ENCODE data around the gene TSFM. TPM values are rescaled to one million over a fixed set of nuclear protein-coding genes. Genes with fewer than 3 reads are reported as not detected.
A peak's percentile ranks its signal among the peaks of the same experiment; 100 is the strongest.

The TSFM gene
- total and polyA plus RNA-seq, 2 of the 13 experiments (the other 11 are each of a cell fraction or from before 2014, with no cell fraction given) = 29.8 to 68.3 TPM

DNA sequence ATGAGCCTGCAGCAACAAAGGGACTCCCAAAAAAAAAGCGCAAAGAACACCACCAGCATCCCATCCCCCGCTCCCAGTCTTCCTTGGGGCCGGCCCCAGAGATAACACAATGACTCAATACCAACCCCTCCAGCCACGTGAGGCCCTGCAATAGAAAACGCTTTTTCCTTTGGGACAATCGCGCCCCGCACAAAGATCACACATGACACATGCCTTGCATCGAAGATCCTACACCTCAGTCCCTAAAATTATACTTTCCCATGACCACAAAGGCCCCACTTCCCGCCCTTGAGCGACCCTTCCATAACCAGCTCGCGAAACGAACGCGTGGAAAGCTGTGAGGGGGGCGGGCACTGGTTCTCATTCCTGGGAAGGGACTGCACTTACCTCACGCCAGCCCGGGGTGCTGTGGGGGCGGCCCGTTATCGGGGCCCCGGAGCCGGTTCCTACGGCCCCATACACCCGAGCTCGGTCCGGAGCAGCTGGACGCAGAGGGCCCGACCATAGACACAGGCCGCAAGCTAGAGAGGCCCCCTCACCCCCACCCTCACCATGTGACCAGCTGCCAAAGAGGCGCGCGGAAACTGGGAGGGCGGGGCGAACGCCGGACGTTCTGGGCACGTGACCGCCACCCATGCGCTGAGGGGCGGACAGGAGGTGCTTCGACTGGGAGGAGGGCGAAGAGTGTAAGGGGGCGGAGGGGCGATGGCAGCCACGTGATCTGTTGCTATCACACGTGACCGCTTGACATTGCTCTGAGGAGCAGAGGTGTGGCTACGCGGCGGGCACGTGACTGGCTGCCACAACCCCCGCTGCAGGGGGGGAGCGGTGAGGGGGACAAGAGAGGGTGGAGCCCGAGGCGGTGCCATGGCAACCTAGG lies 30.6 kb upstream of the TSFM start, which contains the start of gene CDK4 (continued):
- TF ChIP-seq FOXK1 (CRISPR knock-in tag; IDR thresholded peaks at IDR 0.05; ENCODE audit: borderline replicate concordance, low read depth) (peak; percentile 96; the same call in 1 of the 2 replicates), ZNF577 (CRISPR knock-in tag; IDR thresholded peaks at IDR 0.05; ENCODE audit: borderline replicate concordance, low read depth) (peak; percentile 91; the same call in 1 of the 2 replicates), ATF2 (CRISPR knock-in tag; IDR thresholded peaks at IDR 0.05) (peak; percentile 60), FOXP1 (IDR thresholded peaks at IDR 0.05) (no peak), FOXP1 (CRISPR knock-in tag; IDR thresholded peaks at IDR 0.05) (peak; percentile 37; the same call in 1 of the 2 replicates), ATF7-NPFF (CRISPR knock-in tag; IDR thresholded peaks at IDR 0.05; ENCODE audit: low read depth) (peak; percentile 90), ZBTB43 (CRISPR knock-in tag; conservative IDR thresholded peaks at IDR 0.05) (0 out of 2 replicates have a peak, but pooled peaks have one; percentile 11), ZNF451 (CRISPR knock-in tag; IDR thresholded peaks at IDR 0.05) (peak; percentile 82), ZBTB20 (CRISPR knock-in tag; IDR thresholded peaks at IDR 0.05; ENCODE audit: borderline replicate concordance, low read depth) (0 out of 2 replicates have a peak, but pooled peaks have one; percentile 22), SMAD1 (CRISPR knock-in tag; IDR thresholded peaks at IDR 0.05; ENCODE audit: borderline replicate concordance, low read depth) (0 out of 2 replicates have a peak, but pooled peaks have one; percentile 61), YY1 (IDR thresholded peaks at IDR 0.05; ENCODE audit: insufficient read depth, insufficient replicate concordance, low read depth, low read length) (peak; percentile 71), GRHL1 (CRISPR knock-in tag; conservative IDR thresholded peaks at IDR 0.05) (no peak), ZNF12 (CRISPR knock-in tag; IDR thresholded peaks at IDR 0.05) (no peak; the same call in 1 of the 2 replicates), RBAK (CRISPR knock-in tag; IDR thresholded peaks at IDR 0.05) (no peak), FIP1L1 (IDR thresholded peaks at IDR 0.05; ENCODE audit: borderline replicate concordance, insufficient read depth, low read depth, low read length) (no peak), ZC3H13 (CRISPR knock-in tag; IDR thresholded peaks at IDR 0.05) (peak; percentile 91), ZNF644 (CRISPR knock-in tag; IDR thresholded peaks at IDR 0.05; ENCODE audit: low read depth) (no peak), ZNF281 (CRISPR knock-in tag; IDR thresholded peaks at IDR 0.05; ENCODE audit: borderline replicate concordance) (peak; percentile 67; the same call in 1 of the 2 replicates), HOXA5 (CRISPR knock-in tag; IDR thresholded peaks at IDR 0.05) (0 out of 2 replicates have a peak, but pooled peaks have one; percentile 63), NR2F6 (IDR thresholded peaks at IDR 0.05) (no peak; the same call in 1 of the 2 replicates), NR2F6 (CRISPR knock-in tag; IDR thresholded peaks at IDR 0.05) (peak; percentile 62; the same call in 1 of the 2 replicates), SIX4 (CRISPR knock-in tag; IDR thresholded peaks at IDR 0.05) (peak; percentile 61; the same call in 1 of the 2 replicates)
